Upper lobe of left lung (tissue), 4 donors: ENCODE measurements around the gene RASGEF1B.

Experiments
- CTCF ChIP-seq, 6 experiments: fragments of 450-650 bp in 4 of 6; fragments of 200-600 bp in 2 of 6; sonication (generic) in 2 of 6; IDR thresholded peaks; one replicate each; pipeline ENCODE4 v1.5.1; 2016 to 2019; ENCODE audit warnings: antibody characterized with exemption in 6 of 6
- POLR2AphosphoS5 ChIP-seq, 2 donors: sonication (generic); formaldehyde crosslinking; IDR thresholded peaks; one replicate each; pipeline ENCODE4 v1.5.1; 2017; ENCODE audit warnings: antibody characterized with exemption in 2 of 2

DNA sequence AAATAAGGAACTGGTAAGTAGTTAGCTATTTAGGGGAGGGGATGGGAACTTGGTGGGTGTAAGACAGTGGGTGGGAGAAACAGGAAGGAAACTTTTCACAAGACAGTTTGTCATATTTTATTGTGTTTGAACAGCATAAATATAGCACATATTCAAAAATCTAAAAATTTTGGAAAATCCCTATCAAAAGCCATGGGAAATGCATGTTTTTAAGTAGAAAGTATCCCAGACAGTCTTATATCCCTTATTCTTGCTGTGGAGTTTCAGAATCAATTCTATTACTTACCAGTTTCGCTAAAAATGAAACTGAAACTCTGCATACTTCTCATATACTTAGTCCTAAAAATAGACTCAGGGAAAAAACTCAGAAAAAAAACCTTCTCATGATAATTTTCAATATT, 22.3 kb upstream of the RASGEF1B start:
- TF ChIP-seq CTCF (IDR thresholded peaks at IDR 0.05), result no peak
- no peak for TF ChIP-seq POLR2AphosphoS5 (IDR thresholded peaks at IDR 0.05)
